Activated CD8-positive, alpha-beta memory T cell treated with anti-CD3 and anti-CD28 coated beads, Interleukin-2, amount 50 U/mL, for 1 hour (primary cell): ENCODE results near the gene MVP.
"Not testable (repeated sequence)": the region's sequence is repeated elsewhere in the genome, so short reads cannot be mapped to it uniquely, and the experiment has no call there.

Experiments
- DNase-seq: peaks from one replicate; pipeline ENCODE4 v3.0.0-alpha.2; 2020; ENCODE audit errors: extremely low read depth

The MVP gene

DNA sequence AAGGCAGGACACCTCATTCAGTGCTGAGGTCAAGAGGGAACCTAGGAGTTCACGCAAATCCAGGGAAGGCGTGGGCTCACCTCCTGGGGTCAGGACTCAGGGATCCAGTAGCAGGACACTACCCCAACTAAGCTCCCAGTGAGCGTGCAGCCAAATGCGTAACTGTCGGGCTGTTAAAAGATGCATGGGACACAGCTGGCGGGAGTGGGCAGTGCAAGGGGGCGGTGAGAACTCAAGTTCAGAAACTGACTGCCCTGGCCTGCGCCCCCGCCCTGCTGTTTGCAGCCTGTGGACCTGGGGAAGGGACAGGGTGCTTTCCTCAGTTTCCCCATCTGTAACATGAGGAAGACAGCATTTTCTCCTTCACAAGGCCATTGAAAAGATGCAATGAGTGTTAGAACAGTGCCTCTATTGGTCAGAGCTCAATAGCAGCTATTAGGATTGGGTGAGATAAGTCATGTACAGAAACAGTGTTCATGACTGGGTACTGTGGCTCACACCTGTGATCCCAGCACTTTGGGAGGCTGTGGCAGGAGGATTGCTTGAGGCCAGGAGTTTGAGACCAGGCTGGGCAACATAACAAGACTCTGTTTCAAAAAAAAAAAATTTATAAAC, 22.6 kb downstream of the MVP start:
- DNase-seq, result no peak

DNA sequence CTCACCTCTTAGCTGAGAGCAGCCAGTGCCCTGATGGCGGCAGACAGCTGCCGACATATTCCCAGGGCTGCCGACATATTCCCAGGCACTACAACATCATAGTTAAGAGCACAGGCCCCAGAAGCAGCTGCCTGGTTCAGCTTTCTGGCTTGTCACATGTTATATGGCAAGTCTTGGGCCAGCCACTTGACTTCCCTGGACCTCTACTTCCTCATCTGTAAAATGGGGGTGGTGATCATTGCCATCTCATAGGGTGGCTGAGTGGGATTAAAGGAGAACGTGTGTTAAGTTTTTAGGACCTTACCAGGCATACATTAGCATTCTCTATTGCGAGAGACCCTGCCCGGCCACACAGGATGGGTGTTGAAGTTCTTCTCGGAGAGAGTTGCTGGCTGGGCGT, 23.7 kb downstream of the MVP start:
- no peak for DNase-seq

GRCh38 chr16:29844575-29845331, 24.5 kb downstream of the MVP start:
- DNase-seq, result no peak

DNA sequence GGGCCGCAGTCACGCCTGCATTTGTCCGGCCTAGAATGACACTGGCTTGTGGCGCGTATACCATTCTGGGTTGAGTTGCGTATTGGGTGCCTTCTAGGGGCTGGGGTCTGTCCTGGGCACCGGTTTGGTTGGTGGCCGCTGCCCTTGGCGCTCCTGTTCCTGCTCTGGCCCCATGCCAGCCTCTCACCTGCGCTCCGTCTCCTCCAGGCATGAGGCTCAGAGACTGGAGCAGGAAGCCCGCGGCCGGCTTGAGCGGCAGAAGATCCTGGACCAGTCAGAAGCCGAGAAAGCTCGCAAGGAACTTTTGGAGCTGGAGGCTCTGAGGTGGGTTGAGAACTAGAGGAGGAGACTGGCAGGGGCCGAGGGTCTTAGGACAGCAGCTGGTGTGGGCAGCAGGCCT, 25.4 kb downstream of the MVP start:
- DNase-seq, result no peak

- peak; percentile 48 for DNase-seq
Observed at GRCh38 chr16:29848420-29849297, 28.4 kb downstream of the MVP start.

DNA sequence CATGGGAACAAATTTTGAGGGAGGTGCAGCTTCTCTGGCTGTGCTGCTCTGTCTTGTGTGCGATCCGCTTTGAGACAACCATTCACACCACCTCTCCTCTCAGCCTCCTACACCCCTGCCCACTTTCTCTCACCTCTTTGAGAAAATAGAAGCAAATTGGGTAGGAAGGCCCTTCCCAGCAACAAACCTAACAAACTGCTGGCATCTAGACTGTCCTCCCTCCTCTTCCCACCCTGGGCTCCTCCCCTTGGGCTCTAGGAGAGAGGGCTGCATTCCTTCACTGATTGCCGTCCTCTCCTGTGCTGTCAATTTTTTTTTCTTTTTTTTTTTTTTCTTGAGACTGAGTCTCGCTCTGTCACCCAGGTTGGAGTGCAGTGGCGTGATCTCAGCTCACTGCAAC, 29.2 kb downstream of the MVP start:
- no peak for DNase-seq

- DNase-seq, result no peak
Observed at GRCh38 chr16:29850998-29851397, 30.7 kb downstream of the MVP start.

- no peak for DNase-seq
Observed at GRCh38 chr16:29852654-29853053, 32.4 kb downstream of the MVP start.

- DNase-seq, result no peak
Observed at GRCh38 chr16:29854520-29855100, 34.3 kb downstream of the MVP start.

GRCh38 chr16:29857133-29857760, 37.0 kb downstream of the MVP start:
- DNase-seq, result no peak

GRCh38 chr16:29858149-29858849, 38.0 kb downstream of the MVP start:
- no peak for DNase-seq

GRCh38 chr16:29858974-29859373, 38.7 kb downstream of the MVP start:
- DNase-seq, result no peak

GRCh38 chr16:29860218-29860617, 40.0 kb downstream of the MVP start:
- no peak for DNase-seq

DNA sequence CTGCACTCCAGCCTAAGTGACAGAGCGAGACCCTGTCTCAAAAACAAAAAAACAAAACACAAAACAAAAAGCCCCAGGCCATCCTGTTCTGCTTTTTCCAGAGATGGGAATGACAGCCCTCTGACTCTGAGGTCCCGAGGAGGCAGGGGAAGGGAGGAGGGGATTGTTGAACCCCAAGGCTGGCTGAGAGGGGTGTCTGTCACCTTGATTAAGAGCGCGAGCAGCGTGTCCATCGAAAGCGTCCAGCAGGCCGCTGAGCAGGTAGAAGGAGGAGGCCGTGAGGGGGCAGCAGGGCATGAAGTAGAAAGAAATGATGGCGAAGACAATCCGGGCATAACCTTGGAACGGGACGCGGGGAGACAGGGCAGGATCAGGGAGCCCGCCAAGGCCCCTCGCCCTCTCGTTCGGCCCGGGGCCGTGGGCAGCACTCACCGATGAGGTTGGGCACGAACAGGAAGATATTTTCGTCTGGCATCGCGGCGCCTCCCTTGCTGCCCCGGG, 42.2 kb downstream of the MVP start:
- no peak for DNase-seq

DNA sequence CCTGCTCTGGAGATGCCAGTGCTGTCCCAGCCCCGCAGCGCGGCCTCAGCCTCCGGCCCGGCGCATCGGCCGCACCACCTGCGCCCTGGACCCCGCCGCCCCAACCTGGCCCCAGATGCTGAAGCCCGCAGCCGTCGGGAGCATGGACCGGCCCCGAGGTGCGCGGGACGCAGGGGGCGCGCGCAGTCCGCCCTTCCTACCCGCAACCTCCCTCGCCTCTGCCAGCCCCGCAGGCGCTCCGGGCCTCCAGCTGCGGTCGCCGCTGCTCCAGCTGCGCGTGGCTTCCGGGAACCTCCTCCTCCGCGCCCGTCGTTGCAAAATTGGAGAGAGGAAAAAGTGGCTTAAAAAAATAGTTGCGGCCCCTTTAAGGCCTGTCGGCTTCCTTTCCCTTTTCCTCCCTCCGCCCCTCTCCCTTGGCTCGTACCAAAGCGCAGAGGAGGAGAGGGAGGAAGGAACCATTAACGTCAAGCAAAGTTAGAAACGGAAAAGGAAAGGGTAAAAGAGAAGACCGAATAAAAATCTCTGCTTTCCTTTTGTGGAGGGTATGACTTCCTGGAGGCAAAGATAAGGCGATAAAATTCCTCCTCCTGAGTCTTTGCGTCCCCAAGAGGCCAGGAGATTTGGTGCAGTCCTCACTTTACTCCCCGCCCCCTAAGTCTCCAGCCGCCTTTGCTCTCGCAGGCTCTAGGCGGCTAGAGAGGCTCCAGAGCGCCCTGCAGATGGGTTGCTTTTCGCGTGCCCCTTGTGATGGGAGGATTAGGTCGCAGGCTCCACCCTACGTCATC, 42.8 kb downstream of the MVP start, which contains the start of gene CDIPT:
Gene CDIPT, minus strand, starts transcription at position 343 of the 785 bp plus-strand sequence. CDS start 369 bp downstream, outside the sequence.
- peak; percentile 78 for DNase-seq

DNA sequence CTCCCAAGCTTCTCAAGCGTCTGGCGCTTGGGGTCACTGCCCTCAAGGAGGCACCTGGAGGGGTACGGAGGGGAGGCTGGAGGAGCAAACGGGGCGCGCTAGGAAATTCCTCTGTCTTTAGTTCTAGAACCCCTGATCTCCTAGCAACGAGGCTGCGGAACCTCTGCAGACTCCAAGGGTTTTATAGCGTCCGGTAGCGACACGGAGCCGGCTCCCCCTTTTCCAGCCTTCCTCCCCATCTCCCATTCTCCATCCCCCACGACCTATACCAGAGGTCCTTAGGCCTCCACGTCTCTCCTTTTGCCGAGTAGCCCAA, 43.4 kb downstream of the MVP start:
- no peak for DNase-seq

GRCh38 chr16:29864205-29864604, 43.9 kb downstream of the MVP start:
- DNase-seq, result no peak

GRCh38 chr16:29868396-29869009, 48.2 kb downstream of the MVP start:
- DNase-seq, result no peak

- not testable (repeated sequence) for DNase-seq
Observed at GRCh38 chr16:29869067-29869466, 48.8 kb downstream of the MVP start.
